Measurements from ENCODE around the gene HOXA11.

HOXA11 gene

GRCh38 chr7:27189997-27190748 lies 5.1 kb upstream of the HOXA11 start:
- Histone ChIP-seq H3K4me3 (ENCODE audit: low read depth, low read length) (no peak overlapping the region), H3K36me3 (ENCODE audit: control insufficient read depth, insufficient read depth, low read length) (no peaks in the 10 kb centered on the region), H3K9me3 (ENCODE audit: control insufficient read depth, insufficient read depth, low read length) (no peaks in the 10 kb centered on the region), H3K4me1 (ENCODE audit: control insufficient read depth, insufficient read depth, low read length) (peaks cover 39% of the 10 kb centered on the region), H3K9ac (ENCODE audit: low read depth, low read length) (no peak overlapping the region), H3K27me3 (ENCODE audit: control insufficient read depth, insufficient read depth, low read length) (peaks cover 100% of the 10 kb centered on the region), H3K27ac (ENCODE audit: low read depth, low read length) (no peak overlapping the region)

- Histone ChIP-seq H3K27me3 (ENCODE audit: control insufficient read depth, insufficient read depth, low read length) (peaks cover 100% of the 10 kb centered on the region), H3K36me3 (ENCODE audit: control insufficient read depth, insufficient read depth, low read length) (no peaks in the 10 kb centered on the region), H3K4me1 (ENCODE audit: control insufficient read depth, insufficient read depth, low read length) (peaks cover 39% of the 10 kb centered on the region), H3K9ac (ENCODE audit: low read depth, low read length) (no peak overlapping the region), H3K4me3 (ENCODE audit: low read depth, low read length) (no peak overlapping the region), H3K27ac (ENCODE audit: low read depth, low read length) (no peak overlapping the region), H3K9me3 (ENCODE audit: control insufficient read depth, insufficient read depth, low read length) (no peaks in the 10 kb centered on the region)
Measured at GRCh38 chr7:27189295-27189996, 4.4 kb upstream of the HOXA11 start.

- H3K36me3 ChIP-seq (ENCODE audit: control insufficient read depth, insufficient read depth, low read length), result no peaks in the 10 kb centered on the region
- no peak overlapping the region for H3K27ac ChIP-seq (ENCODE audit: low read depth, low read length)
- H3K4me3 ChIP-seq (ENCODE audit: low read depth, low read length), result no peak overlapping the region; the same call in 1 of the 2 replicates
- H3K27me3 ChIP-seq (ENCODE audit: control insufficient read depth, insufficient read depth, low read length), result peaks cover 100% of the 10 kb centered on the region
- H3K4me1 ChIP-seq (ENCODE audit: control insufficient read depth, insufficient read depth, low read length), result peaks cover 39% of the 10 kb centered on the region
- H3K9me3 ChIP-seq (ENCODE audit: control insufficient read depth, insufficient read depth, low read length), result no peaks in the 10 kb centered on the region
- H3K9ac ChIP-seq (ENCODE audit: low read depth, low read length), result no peak overlapping the region
Measured at GRCh38 chr7:27188386-27189294, 3.6 kb upstream of the HOXA11 start.

GRCh38 chr7:27187475-27188385 lies 2.7 kb upstream of the HOXA11 start:
- no peaks in the 10 kb centered on the region for H3K9me3 ChIP-seq (ENCODE audit: control insufficient read depth, insufficient read depth, low read length)
- peaks cover 100% of the 10 kb centered on the region for H3K27me3 ChIP-seq (ENCODE audit: control insufficient read depth, insufficient read depth, low read length)
- no peaks in the 10 kb centered on the region for H3K36me3 ChIP-seq (ENCODE audit: control insufficient read depth, insufficient read depth, low read length)
- no peak overlapping the region for H3K27ac ChIP-seq (ENCODE audit: low read depth, low read length)
- H3K9ac ChIP-seq (ENCODE audit: low read depth, low read length), result no peak overlapping the region
- H3K4me1 ChIP-seq (ENCODE audit: control insufficient read depth, insufficient read depth, low read length), result peaks cover 42% of the 10 kb centered on the region
- H3K4me3 ChIP-seq (ENCODE audit: low read depth, low read length), result no peak overlapping the region

- H3K9ac ChIP-seq (ENCODE audit: low read depth, low read length), result no peak overlapping the region
Measured at GRCh38 chr7:27186668-27187474, 1.8 kb upstream of the HOXA11 start.

GRCh38 chr7:27185854-27186667 lies 1.0 kb upstream of the HOXA11 start:
- Histone ChIP-seq H3K9me3 (ENCODE audit: control insufficient read depth, insufficient read depth, low read length) (no peaks in the 10 kb centered on the region), H3K27ac (ENCODE audit: low read depth, low read length) (no peak overlapping the region), H3K27me3 (ENCODE audit: control insufficient read depth, insufficient read depth, low read length) (peaks cover 100% of the 10 kb centered on the region), H3K4me1 (ENCODE audit: control insufficient read depth, insufficient read depth, low read length) (peaks cover 38% of the 10 kb centered on the region), H3K36me3 (ENCODE audit: control insufficient read depth, insufficient read depth, low read length) (no peaks in the 10 kb centered on the region), H3K4me3 (ENCODE audit: low read depth, low read length) (no peak overlapping the region), H3K9ac (ENCODE audit: low read depth, low read length) (no peak overlapping the region)

More at GRCh38 chr7:27186668-27187474, 1.8 kb upstream of the HOXA11 start:
- H3K27me3 ChIP-seq (ENCODE audit: control insufficient read depth, insufficient read depth, low read length), result peaks cover 100% of the 10 kb centered on the region
- no peaks in the 10 kb centered on the region for H3K36me3 ChIP-seq (ENCODE audit: control insufficient read depth, insufficient read depth, low read length)
- H3K4me1 ChIP-seq (ENCODE audit: control insufficient read depth, insufficient read depth, low read length), result peaks cover 38% of the 10 kb centered on the region
- no peak overlapping the region for H3K4me3 ChIP-seq (ENCODE audit: low read depth, low read length)
- H3K9me3 ChIP-seq (ENCODE audit: control insufficient read depth, insufficient read depth, low read length), result no peaks in the 10 kb centered on the region
- no peak overlapping the region for H3K27ac ChIP-seq (ENCODE audit: low read depth, low read length)

GRCh38 chr7:27184337-27185012 lies 557 bp downstream of the HOXA11 start:
- H3K27ac ChIP-seq (ENCODE audit: low read depth, low read length), result no peak overlapping the region
- no peak overlapping the region for H3K9ac ChIP-seq (ENCODE audit: low read depth, low read length)
- peaks cover 38% of the 10 kb centered on the region for H3K4me1 ChIP-seq (ENCODE audit: control insufficient read depth, insufficient read depth, low read length)
- no peaks in the 10 kb centered on the region for H3K36me3 ChIP-seq (ENCODE audit: control insufficient read depth, insufficient read depth, low read length)
- H3K9me3 ChIP-seq (ENCODE audit: control insufficient read depth, insufficient read depth, low read length), result no peaks in the 10 kb centered on the region
- H3K4me3 ChIP-seq (ENCODE audit: low read depth, low read length), result no peak overlapping the region
- H3K27me3 ChIP-seq (ENCODE audit: control insufficient read depth, insufficient read depth, low read length), result peaks cover 100% of the 10 kb centered on the region

- no peak overlapping the region for H3K27ac ChIP-seq (ENCODE audit: low read depth, low read length)
- H3K9me3 ChIP-seq (ENCODE audit: control insufficient read depth, insufficient read depth, low read length), result no peaks in the 10 kb centered on the region
- no peak overlapping the region for H3K4me3 ChIP-seq (ENCODE audit: low read depth, low read length)
- no peak overlapping the region for H3K9ac ChIP-seq (ENCODE audit: low read depth, low read length)
- H3K36me3 ChIP-seq (ENCODE audit: control insufficient read depth, insufficient read depth, low read length), result no peaks in the 10 kb centered on the region
- peaks cover 35% of the 10 kb centered on the region for H3K4me1 ChIP-seq (ENCODE audit: control insufficient read depth, insufficient read depth, low read length)
- H3K27me3 ChIP-seq (ENCODE audit: control insufficient read depth, insufficient read depth, low read length), result peaks cover 100% of the 10 kb centered on the region
Measured at GRCh38 chr7:27183682-27184336, 1.2 kb downstream of the HOXA11 start.

All from HUES48 (cell line).